GM20000 (cell line): ENCODE data around the gene DMRTB1.

Source experiments
- DNase-seq: peaks from one replicate; pipeline ENCODE4 v3.0.0; 2012; ENCODE audit warnings: low spot score
- CTCF ChIP-seq: IDR thresholded peaks from 2 replicates; pipeline ENCODE4 v1.5.1; 2012; ENCODE audit warnings: mild to moderate bottlenecking, control low read depth; ENCODE audit errors: extremely low read depth, missing control alignments

Gene DMRTB1

GRCh38 chr1:53473463-53473862, 14.3 kb downstream of the DMRTB1 start:
- peak; percentile 11 for TF ChIP-seq CTCF
- DNase-seq = no peak

- no peak for DNase-seq
- no peak for TF ChIP-seq CTCF
Measured at GRCh38 chr1:53475664-53476063, 16.5 kb downstream of the DMRTB1 start.

GRCh38 chr1:53476579-53476978, 17.4 kb downstream of the DMRTB1 start:
- DNase-seq = no peak
- no peak for TF ChIP-seq CTCF

- no peak for TF ChIP-seq CTCF
- DNase-seq = no peak
Measured at GRCh38 chr1:53477651-53478501, 18.7 kb downstream of the DMRTB1 start.

GRCh38 chr1:53478502-53478818, 19.3 kb downstream of the DMRTB1 start:
- DNase-seq = no peak
- no peak for TF ChIP-seq CTCF

GRCh38 chr1:53480678-53481077, 21.5 kb downstream of the DMRTB1 start:
- no peak for TF ChIP-seq CTCF
- DNase-seq = no peak

- DNase-seq = no peak
- no peak for TF ChIP-seq CTCF
Measured at GRCh38 chr1:53481456-53481855, 22.3 kb downstream of the DMRTB1 start.
